ENCODE measurements around the gene HRG.
"Not testable (repeated sequence)": the region's sequence is repeated elsewhere in the genome, so short reads cannot be mapped to it uniquely, and the experiment has no call there.

Gene HRG, protein sequence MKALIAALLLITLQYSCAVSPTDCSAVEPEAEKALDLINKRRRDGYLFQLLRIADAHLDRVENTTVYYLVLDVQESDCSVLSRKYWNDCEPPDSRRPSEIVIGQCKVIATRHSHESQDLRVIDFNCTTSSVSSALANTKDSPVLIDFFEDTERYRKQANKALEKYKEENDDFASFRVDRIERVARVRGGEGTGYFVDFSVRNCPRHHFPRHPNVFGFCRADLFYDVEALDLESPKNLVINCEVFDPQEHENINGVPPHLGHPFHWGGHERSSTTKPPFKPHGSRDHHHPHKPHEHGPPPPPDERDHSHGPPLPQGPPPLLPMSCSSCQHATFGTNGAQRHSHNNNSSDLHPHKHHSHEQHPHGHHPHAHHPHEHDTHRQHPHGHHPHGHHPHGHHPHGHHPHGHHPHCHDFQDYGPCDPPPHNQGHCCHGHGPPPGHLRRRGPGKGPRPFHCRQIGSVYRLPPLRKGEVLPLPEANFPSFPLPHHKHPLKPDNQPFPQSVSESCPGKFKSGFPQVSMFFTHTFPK

GRCh38 chr3:186665625-186666188, at the start of gene HRG:
Gene HRG (plus strand): TSS chr3:186666014. CDS start chr3:186666032, 18 bp downstream.
- DNase-seq (ENCODE audit: low spot score) = no peak

- DNase-seq (ENCODE audit: low spot score) = no peak
Observed at GRCh38 chr3:186616299-186616617, 49.6 kb upstream of the HRG start.

DNA sequence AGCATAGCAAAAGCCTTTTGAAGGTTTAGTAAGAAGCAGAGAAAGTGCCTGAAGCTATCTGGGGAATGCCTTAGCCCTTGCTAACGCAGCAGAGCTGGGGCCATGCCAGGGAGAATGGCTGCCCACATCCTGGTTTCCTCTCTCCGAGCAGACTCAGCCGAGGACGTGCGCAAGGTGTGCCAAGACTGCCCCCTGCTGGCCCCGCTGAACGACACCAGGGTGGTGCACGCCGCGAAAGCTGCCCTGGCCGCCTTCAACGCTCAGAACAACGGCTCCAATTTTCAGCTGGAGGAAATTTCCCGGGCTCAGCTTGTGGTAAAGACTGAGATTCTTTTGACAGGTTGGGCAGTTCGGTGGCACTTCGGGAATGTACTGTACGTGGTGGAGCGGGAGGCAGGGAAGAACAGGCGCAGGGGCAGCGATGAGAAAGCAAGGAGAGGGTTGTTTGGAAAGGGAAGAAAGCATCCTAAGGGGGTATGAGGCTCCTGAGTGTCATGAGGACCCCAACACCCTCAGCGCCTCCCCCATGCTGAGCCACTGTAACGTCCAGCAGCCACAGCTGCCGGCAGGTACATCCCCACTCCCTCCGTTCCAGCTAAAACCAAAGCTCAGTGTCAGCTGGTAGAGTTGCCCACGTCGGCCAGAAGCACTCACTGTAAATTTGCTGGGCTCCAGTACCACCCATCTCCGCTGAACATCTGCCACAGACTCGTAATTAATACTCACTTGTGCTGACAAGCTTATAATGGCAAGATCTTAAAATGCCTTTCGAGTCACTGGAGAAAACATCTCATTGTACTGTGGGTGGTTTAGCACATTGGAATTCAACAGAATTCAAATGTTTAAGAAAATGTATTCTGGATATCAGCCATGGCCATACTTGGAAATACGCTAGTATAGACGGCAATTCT, 48.5 kb upstream of the HRG start:
- peak; percentile 66 for DNase-seq (ENCODE audit: low spot score)

DNA sequence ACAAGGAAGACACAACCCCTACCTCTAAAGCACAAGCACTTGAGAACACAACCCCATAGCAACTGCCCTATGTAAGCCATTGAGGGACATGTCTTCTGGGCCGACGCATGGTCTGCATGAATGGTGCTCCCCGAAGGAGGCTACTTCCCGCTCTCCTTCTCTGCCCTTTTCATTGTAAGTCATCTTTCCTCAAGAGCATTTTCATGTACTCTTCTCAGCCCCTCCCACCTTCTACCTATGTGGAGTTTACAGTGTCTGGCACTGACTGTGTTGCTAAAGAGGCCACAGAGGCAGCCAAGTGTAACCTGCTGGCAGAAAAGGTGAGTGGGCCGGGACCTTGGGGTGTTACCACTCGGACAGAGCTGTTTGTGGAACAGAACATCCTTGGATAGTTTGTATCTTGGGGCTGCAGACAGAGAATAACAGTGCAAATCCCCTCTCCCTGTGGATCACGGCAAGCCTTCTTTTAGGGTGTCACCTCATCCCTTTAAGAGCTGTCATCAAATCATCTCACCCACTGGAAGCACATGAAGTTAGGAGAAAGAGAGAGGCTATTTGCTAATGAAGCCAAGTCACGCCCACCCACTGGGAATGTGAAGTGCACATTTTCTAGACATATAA, 47.4 kb upstream of the HRG start:
- DNase-seq (ENCODE audit: low spot score) = no peak

- DNase-seq (ENCODE audit: low spot score) = no peak
Observed at GRCh38 chr3:186619787-186620212, 46.0 kb upstream of the HRG start.

DNA sequence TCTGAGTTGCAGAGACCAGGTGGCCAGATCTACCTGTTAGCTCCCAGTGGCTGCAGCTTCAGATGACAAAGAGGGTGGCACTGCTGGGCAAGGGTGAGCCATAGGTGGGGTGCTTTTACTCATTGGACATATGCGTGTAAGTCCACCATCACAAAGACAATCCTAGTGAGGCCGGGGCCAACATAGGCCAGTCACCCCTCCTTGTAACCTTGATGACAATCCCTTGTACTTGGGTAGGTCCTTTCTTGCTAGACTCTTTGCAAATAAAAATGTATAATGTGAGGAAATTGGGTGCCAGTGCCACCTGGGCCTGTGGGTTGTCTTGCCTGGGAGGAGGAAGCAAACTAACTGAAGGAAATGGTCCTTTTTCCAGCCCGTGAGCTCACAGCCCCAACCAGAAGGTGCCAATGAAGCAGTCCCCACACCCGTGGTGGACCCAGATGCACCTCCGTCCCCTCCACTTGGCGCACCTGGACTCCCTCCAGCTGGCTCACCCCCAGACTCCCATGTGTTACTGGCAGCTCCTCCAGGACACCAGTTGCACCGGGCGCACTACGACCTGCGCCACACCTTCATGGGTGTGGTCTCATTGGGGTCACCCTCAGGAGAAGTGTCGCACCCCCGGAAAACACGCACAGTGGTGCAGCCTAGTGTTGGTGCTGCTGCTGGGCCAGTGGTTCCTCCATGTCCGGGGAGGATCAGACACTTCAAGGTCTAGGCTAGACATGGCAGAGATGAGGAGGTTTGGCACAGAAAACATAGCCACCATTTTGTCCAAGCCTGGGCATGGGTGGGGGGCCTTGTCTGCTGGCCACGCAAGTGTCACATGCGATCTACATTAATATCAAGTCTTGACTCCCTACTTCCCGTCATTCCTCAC, 45.4 kb upstream of the HRG start:
- DNase-seq (ENCODE audit: low spot score) = no peak

DNA sequence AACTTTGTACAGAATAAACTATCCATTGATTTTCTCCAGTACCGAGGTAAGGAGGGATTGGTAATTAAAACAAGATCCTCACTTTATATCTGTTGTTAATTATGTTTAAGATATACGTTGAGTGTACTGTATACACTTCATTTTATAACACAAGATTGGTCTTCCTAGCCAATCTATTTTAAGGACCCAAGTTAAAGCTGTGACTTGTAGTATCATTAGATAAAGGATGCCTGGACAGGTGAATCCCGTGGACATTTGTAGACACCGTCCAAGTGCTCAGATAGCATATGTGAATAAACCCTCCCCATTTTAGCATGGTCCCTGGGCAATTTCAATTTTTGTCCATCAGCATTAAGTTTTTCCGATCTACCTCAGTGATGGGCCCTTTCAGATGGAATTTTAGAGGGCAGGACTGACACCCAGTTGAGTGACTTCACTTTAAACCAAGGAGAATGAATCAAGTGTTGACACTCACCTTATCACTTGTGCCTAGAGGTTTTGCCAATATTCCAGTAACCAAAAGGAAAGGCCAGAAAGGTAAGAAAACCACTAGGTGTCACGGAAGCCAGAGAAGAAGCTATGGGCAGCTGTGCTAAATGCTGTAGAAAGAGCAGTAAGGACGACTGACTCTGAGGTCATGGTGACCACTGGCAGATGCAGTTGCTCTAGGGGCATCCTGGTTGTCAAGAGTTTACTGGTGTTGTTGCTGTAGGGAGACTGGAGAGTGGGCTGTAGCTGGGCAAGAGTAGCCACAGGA, 43.7 kb upstream of the HRG start:
- no peak for DNase-seq (ENCODE audit: low spot score)

GRCh38 chr3:186622651-186623310, 43.0 kb upstream of the HRG start:
- DNase-seq (ENCODE audit: low spot score) = no peak

DNA sequence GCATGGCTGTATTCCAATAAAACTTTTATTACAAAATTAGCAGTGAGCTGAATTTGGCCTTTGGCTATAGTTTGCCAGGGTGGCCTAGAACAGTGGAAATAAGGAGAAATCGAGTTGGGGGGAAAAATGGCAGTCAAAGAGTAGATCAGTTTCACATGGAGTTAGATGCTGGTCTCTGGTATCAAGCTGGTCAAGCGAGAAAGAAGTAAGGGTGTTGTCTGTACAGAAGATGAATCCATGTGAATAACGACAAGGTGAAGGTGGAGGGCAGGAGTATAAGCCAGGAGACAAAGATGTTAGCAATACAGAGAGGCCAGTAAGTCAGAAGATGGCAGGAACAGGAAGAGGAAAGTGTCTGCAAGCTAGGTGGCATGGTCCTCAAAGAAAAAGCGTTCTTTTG, 41.2 kb upstream of the HRG start:
- DNase-seq (ENCODE audit: low spot score) = no peak

DNA sequence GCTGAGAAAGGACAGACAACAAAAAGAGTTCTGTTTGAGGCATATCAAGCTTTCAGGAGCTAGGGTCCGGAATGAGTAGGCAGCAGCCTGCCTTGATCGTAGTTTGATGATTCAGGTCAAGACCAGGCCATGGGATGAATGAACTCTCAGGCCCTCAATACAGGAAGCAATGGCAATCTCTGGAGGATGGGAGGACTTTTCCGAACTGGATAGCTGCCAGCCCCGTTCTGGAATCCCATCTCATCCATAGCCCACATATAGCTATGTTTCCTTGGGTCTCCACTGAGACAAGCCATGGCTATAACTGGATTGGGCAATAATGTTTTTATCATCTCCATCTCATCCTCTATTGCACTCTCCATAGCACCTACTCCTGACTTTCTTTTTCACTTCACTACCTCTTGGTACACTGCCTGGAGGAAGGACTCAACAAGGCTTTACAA, 40.2 kb upstream of the HRG start:
- DNase-seq (ENCODE audit: low spot score) = no peak

GRCh38 chr3:186626254-186626847, 39.5 kb upstream of the HRG start:
- no peak for DNase-seq (ENCODE audit: low spot score)

DNA sequence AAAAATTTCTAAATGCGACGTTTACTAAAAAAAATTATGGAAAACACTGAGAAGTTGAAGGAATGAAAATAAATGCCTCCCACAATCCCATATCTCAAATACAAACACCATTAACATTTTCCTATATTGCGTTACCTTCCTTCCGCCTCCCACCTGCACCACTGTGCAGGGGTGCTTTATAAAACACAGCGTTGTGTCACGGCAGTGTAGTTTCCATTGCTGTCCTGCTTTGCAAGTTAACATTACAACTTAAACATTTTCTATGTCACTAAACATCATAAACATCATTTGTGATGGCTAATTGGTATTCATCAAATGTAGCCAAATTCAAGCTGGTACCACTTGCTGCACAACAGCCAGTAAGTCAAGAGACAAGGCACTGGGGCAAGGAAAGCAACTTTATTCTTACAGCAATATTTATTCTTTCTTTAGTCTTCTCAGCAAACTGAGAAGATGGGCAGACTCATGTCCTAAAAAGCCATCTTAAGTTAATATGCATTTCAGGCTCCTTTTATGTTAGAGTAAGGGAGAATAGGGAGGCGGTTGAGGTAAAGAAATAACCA, 37.9 kb upstream of the HRG start:
- DNase-seq (ENCODE audit: low spot score) = no peak

GRCh38 chr3:186628756-186629155, 37.1 kb upstream of the HRG start:
- no peak for DNase-seq (ENCODE audit: low spot score)

DNA sequence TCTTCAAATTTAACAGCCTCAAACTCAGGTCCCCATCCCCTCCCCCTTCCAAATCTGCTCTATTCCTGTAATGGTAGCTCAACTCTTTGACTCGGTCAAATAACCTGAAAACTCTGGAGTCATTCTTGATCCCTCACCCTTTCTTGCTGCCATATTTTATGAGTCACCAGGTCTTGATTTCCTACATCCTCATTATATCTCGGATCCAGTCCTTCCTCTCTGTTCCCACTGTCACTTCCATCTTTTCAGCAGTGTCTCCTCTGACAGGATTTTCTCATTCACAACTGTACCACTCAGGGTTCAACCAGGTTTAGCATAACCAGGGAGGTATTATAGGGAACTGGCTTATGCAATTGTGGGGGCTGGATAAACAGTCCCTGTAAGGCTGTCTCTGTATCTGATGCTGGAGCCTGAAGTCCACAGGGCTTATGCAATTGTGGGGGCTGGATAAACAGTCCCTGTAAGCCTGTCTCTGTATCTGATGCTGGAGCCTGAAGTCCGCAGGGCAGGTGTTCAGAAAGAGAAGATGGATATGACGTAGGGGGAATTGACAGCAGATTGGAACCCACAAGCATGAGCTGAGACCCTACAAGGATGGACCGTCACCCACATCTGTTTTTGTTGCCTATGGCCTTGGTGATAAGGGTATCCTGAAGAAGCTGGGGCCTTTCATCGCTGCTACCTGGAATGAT, 34.7 kb upstream of the HRG start:
- DNase-seq (ENCODE audit: low spot score) = no peak

- no peak for DNase-seq (ENCODE audit: low spot score)
Observed at GRCh38 chr3:186633481-186633880, 32.3 kb upstream of the HRG start.

GRCh38 chr3:186634207-186634606, 31.6 kb upstream of the HRG start:
- DNase-seq (ENCODE audit: low spot score) = not testable (repeated sequence)

DNA sequence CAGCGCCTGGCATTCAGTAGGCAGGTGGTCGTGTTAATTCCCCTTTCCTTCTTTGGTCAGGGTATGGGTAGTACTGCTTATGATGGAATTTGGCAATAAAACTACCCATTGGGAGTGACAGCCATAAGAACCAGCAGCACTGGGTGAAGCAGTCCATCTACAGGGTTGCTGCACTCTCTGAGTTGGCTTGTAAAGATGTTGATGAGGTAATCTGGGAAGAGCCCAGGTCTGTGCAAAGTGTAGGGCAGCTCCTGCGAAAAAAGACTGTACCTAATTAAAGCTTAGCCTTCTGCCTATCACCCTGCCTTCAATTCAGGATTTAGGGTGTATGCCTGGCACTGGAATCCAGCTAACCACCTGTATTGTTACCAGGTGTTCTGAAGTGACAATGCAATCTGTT, 30.3 kb upstream of the HRG start:
- DNase-seq (ENCODE audit: low spot score) = no peak

GRCh38 chr3:186636536-186636935, 29.3 kb upstream of the HRG start:
- no peak for DNase-seq (ENCODE audit: low spot score)

Measured in putamen (tissue), 1 donor.